ENCODE measurements around the gene GAPVD1. TPM values are rescaled to one million over a fixed set of nuclear protein-coding genes. Genes with fewer than 3 reads are reported as not detected.
"Not testable (repeated sequence)": the region's sequence is repeated elsewhere in the genome, so short reads cannot be mapped to it uniquely, and the experiment has no call there.

The GAPVD1 gene
- total RNA-seq, 1 experiment from 2014 or later, result 70.3 TPM

- CTCF ChIA-PET, result no interaction called here
Observed at GRCh38 chr9:125302241-125302640, 40.6 kb downstream of the GAPVD1 start.

GRCh38 chr9:125304273-125304672, 42.6 kb downstream of the GAPVD1 start:
- no peak for DNase-seq
- peaks cover 38% of the 10 kb centered on the region for H3K36me3 ChIP-seq (ENCODE audit: low read depth)
- no peaks in the 10 kb centered on the region for H3K4me1 ChIP-seq (replicated peaks; ENCODE audit: insufficient read depth)
- no peaks in the 10 kb centered on the region for H3K79me2 ChIP-seq (ENCODE audit: low read depth)
- H3K27ac ChIP-seq, result no peak overlapping the region
- no peak overlapping the region for H2AFZ ChIP-seq
- peaks cover 9% of the 10 kb centered on the region for H4K20me1 ChIP-seq (ENCODE audit: insufficient read depth)
- TF ChIP-seq EZH2 (IDR thresholded peaks at IDR 0.05; ENCODE audit: low read depth) (no peak), CTCF (conservative IDR thresholded peaks at IDR 0.05) (no peak)
- no TSS peak for BruUV-seq (replicated peaks)
- peaks cover 28% of the 10 kb centered on the region for H3F3A ChIP-seq (ENCODE audit: insufficient read depth, low read depth)
- H3K9me2 ChIP-seq (ENCODE audit: insufficient read depth), result no peaks in the 10 kb centered on the region
- no peaks in the 10 kb centered on the region for H3K27me3 ChIP-seq (ENCODE audit: insufficient read depth, low read depth)
- H3K9me3 ChIP-seq (ENCODE audit: insufficient read depth, low read depth), result no peaks in the 10 kb centered on the region
- no peak overlapping the region for H3K4me2 ChIP-seq
- no peak overlapping the region for H3K4me3 ChIP-seq
- CTCF ChIA-PET, result no interaction called here
- intact Hi-C loops (cut with micrococcal nuclease; ENCODE audit: unreplicated experiment), result no loop called here
- POLR2A ChIA-PET (ENCODE audit: unreplicated experiment), result no interaction called here

More at GRCh38 chr9:125302241-125302640, 40.6 kb downstream of the GAPVD1 start:
- Histone ChIP-seq H3K4me3 (no peak overlapping the region), H3K36me3 (ENCODE audit: low read depth) (peaks cover 32% of the 10 kb centered on the region), H3K9me3 (ENCODE audit: insufficient read depth, low read depth) (no peaks in the 10 kb centered on the region), H3K27ac (no peak overlapping the region), H3K9me2 (ENCODE audit: insufficient read depth) (no peaks in the 10 kb centered on the region), H3K27me3 (ENCODE audit: insufficient read depth, low read depth) (no peaks in the 10 kb centered on the region), H3K4me2 (no peak overlapping the region), H3K4me1 (replicated peaks; ENCODE audit: insufficient read depth) (peaks cover 10% of the 10 kb centered on the region), H3F3A (ENCODE audit: insufficient read depth, low read depth) (peaks cover 37% of the 10 kb centered on the region), H2AFZ (no peak overlapping the region), H3K79me2 (ENCODE audit: low read depth) (peaks cover 14% of the 10 kb centered on the region), H4K20me1 (ENCODE audit: insufficient read depth) (peaks cover 27% of the 10 kb centered on the region)
- no peak for TF ChIP-seq CTCF (conservative IDR thresholded peaks at IDR 0.05)
- TF ChIP-seq EZH2 (IDR thresholded peaks at IDR 0.05; ENCODE audit: low read depth), result no peak
- DNase-seq, result no peak
- no TSS peak for BruUV-seq (replicated peaks)
- POLR2A ChIA-PET (ENCODE audit: unreplicated experiment), result no interaction called here
- intact Hi-C loops (cut with micrococcal nuclease; ENCODE audit: unreplicated experiment), result no loop called here

GRCh38 chr9:125312411-125312810, 50.8 kb downstream of the GAPVD1 start:
- Histone ChIP-seq H3K36me3 (ENCODE audit: low read depth) (peaks cover 32% of the 10 kb centered on the region), H3K27ac (no peak overlapping the region), H3F3A (ENCODE audit: insufficient read depth, low read depth) (peaks cover 16% of the 10 kb centered on the region), H3K27me3 (ENCODE audit: insufficient read depth, low read depth) (no peaks in the 10 kb centered on the region), H3K9me3 (ENCODE audit: insufficient read depth, low read depth) (no peaks in the 10 kb centered on the region), H4K20me1 (ENCODE audit: insufficient read depth) (no peaks in the 10 kb centered on the region), H2AFZ (no peak overlapping the region), H3K4me3 (no peak overlapping the region), H3K79me2 (ENCODE audit: low read depth) (no peaks in the 10 kb centered on the region), H3K4me1 (replicated peaks; ENCODE audit: insufficient read depth) (no peaks in the 10 kb centered on the region), H3K9me2 (ENCODE audit: insufficient read depth) (no peaks in the 10 kb centered on the region), H3K4me2 (no peak overlapping the region)
- no TSS peak for BruUV-seq (replicated peaks)
- TF ChIP-seq CTCF (conservative IDR thresholded peaks at IDR 0.05) (no peak), EZH2 (IDR thresholded peaks at IDR 0.05; ENCODE audit: low read depth) (no peak)
- intact Hi-C loops (cut with micrococcal nuclease; ENCODE audit: unreplicated experiment), result no loop called here
- ChIA-PET CTCF (no interaction called here), POLR2A (ENCODE audit: unreplicated experiment) (no interaction called here)
- no peak for DNase-seq

- H3K27me3 ChIP-seq (ENCODE audit: insufficient read depth, low read depth); H3K4me2 ChIP-seq; H3K27ac ChIP-seq; H3K9me2 ChIP-seq (ENCODE audit: insufficient read depth); H3K4me1 ChIP-seq (replicated peaks; ENCODE audit: insufficient read depth); H3K9me3 ChIP-seq (ENCODE audit: insufficient read depth, low read depth); H2AFZ ChIP-seq; DNase-seq; BruUV-seq (replicated peaks); POLR2A ChIA-PET (ENCODE audit: unreplicated experiment); H4K20me1 ChIP-seq (ENCODE audit: insufficient read depth); intact Hi-C loops (cut with micrococcal nuclease; ENCODE audit: unreplicated experiment); H3K79me2 ChIP-seq (ENCODE audit: low read depth); H3K4me3 ChIP-seq: not testable (repeated sequence)
- H3F3A ChIP-seq (ENCODE audit: insufficient read depth, low read depth), result peaks cover 29% of the 10 kb centered on the region; the same call in 1 of the 2 replicates
- CTCF ChIA-PET, result interaction anchor here (0.6 kb wide), 1 partner anchor 114 kb away, joined by 3 read pairs; no protein-coding TSS in a partner anchor
- peaks cover 23% of the 10 kb centered on the region for H3K36me3 ChIP-seq (ENCODE audit: low read depth)
Observed at GRCh38 chr9:125316359-125316758, 54.7 kb downstream of the GAPVD1 start.
